ENCODE data around the gene ZGPAT.

DNA sequence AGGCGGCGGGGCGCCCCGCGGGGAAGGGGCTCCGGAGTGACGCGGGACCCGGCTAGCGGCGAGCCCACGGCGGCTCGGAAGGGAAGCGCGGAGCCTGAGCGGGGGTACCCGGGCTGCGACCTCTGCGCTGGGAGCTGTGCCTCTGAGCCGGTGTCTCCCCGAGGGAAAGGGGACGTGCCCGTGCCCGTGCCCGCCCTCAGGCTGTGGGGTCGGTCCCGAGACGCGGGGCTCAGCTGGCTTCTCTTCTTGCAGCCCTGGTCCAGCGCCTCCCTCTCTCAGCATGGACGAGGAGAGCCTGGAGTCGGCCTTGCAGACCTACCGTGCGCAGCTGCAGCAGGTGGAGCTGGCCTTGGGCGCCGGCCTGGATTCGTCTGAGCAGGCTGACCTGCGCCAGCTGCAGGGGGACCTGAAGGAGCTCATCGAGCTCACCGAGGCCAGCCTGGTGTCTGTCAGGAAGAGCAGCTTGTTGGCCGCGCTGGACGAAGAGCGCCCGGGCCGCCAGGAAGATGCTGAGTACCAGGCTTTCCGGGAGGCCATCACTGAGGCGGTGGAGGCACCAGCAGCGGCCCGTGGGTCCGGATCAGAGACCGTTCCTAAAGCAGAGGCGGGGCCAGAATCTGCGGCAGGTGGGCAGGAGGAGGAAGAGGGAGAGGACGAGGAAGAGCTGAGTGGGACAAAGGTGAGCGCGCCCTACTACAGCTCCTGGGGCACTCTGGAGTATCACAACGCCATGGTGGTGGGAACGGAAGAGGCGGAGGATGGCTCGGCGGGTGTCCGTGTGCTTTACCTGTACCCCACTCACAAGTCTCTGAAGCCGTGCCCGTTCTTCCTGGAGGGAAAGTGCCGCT is 686 bp downstream of the ZGPAT start:
- TF ChIP-seq EP300 (IDR thresholded peaks at IDR 0.05) (no peak), POLR2A (IDR thresholded peaks at IDR 0.05) (no peak)

All from ovary (tissue), 1 donor.